HFFc6 (cell line): ENCODE measurements around the gene BABAM2. TPM values are rescaled to one million over a fixed set of nuclear protein-coding genes. Genes with fewer than 3 reads are reported as not detected.
A peak's percentile ranks its signal among the peaks of the same experiment; 100 is the strongest.
"Not testable (repeated sequence)": the region's sequence is repeated elsewhere in the genome, so short reads cannot be mapped to it uniquely, and the experiment has no call there.

Experiments
- DNase-seq: peaks from one replicate; pipeline ENCODE4 v3.0.0-alpha.2; 2018
- H3K27ac Mint-ChIP-seq: 2 replicates; pipeline ENCODE4 v1.8.0; 2020; ENCODE audit warnings: mild to moderate bottlenecking, mixed read lengths
- H3K27me3 Mint-ChIP-seq: 2 replicates; pipeline ENCODE4 v1.8.0; 2021; ENCODE audit warnings: mild to moderate bottlenecking, moderate library complexity, mixed read lengths; ENCODE audit not compliant: insufficient read depth
- H3K36me3 Mint-ChIP-seq: 2 replicates; pipeline ENCODE4 v1.8.0; 2021; ENCODE audit warnings: low read depth, mixed read lengths
- H3K4me1 Mint-ChIP-seq: 2 replicates; pipeline ENCODE4 v1.8.0; 2020; ENCODE audit warnings: low read depth, mixed read lengths
- H3K4me3 Mint-ChIP-seq: 2 replicates; pipeline ENCODE4 v1.8.0; 2020; ENCODE audit warnings: mild to moderate bottlenecking, moderate library complexity, mixed read lengths
- H3K9me3 Mint-ChIP-seq: 2 replicates; pipeline ENCODE4 v1.8.0; 2020; ENCODE audit warnings: mild to moderate bottlenecking, mixed read lengths
- total RNA-seq, 6 experiments: library from RNA; stranded (reverse); fragmentation: NEBNext Ultra II Directional; extraction: Animal tissue kit (Norgen Biotek cat#: 25700); gene quantifications; 2 replicates in 1 of 6; 3 replicates in 5 of 6; pipeline ENCODE4 v1.2.3, GENCODE V29; 2021
- TF ChIP-seq, protein P1 (sequence below): fragments of 200-600 bp; sonication (generic); IDR thresholded peaks from 2 replicates; pipeline ENCODE4 v1.5.0; 2021; ENCODE audit warnings: antibody characterized with exemption, mild to moderate bottlenecking

BABAM2 gene
- total RNA-seq, 6 experiments from 2014 or later = 30.8 to 46.6 (median 41.2) TPM

DNA sequence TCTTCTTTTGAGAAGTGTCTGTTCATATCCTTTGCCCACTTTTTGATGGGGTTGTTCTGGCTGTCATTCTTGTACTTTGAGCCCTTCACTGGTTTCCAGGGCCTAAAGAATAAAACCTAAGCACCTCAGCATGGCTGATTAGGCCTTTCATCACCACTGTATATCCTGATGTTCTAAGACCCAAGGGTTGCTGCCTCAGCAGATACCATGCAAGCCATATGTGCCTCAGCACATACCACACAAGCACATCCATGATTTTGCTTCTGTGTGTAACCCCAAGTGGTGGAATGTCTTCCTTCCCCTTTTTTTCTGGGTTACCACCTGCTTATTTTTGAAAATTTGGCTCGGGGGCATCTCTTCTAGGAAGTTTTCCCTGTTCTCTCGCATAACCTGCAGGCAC is 11.7 kb upstream of the BABAM2 start:
- Mint-ChIP-seq H3K4me1 (peaks cover 19% of the 10 kb centered on the region), H3K4me3 (no peak overlapping the region), H3K36me3 (peaks cover 49% of the 10 kb centered on the region), H3K27ac (no peak overlapping the region), H3K27me3 (no peaks in the 10 kb centered on the region), H3K9me3 (peaks cover 42% of the 10 kb centered on the region)
- no peak for DNase-seq
- TF ChIP-seq, protein P1, sequence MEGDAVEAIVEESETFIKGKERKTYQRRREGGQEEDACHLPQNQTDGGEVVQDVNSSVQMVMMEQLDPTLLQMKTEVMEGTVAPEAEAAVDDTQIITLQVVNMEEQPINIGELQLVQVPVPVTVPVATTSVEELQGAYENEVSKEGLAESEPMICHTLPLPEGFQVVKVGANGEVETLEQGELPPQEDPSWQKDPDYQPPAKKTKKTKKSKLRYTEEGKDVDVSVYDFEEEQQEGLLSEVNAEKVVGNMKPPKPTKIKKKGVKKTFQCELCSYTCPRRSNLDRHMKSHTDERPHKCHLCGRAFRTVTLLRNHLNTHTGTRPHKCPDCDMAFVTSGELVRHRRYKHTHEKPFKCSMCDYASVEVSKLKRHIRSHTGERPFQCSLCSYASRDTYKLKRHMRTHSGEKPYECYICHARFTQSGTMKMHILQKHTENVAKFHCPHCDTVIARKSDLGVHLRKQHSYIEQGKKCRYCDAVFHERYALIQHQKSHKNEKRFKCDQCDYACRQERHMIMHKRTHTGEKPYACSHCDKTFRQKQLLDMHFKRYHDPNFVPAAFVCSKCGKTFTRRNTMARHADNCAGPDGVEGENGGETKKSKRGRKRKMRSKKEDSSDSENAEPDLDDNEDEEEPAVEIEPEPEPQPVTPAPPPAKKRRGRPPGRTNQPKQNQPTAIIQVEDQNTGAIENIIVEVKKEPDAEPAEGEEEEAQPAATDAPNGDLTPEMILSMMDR = no peak

DNA sequence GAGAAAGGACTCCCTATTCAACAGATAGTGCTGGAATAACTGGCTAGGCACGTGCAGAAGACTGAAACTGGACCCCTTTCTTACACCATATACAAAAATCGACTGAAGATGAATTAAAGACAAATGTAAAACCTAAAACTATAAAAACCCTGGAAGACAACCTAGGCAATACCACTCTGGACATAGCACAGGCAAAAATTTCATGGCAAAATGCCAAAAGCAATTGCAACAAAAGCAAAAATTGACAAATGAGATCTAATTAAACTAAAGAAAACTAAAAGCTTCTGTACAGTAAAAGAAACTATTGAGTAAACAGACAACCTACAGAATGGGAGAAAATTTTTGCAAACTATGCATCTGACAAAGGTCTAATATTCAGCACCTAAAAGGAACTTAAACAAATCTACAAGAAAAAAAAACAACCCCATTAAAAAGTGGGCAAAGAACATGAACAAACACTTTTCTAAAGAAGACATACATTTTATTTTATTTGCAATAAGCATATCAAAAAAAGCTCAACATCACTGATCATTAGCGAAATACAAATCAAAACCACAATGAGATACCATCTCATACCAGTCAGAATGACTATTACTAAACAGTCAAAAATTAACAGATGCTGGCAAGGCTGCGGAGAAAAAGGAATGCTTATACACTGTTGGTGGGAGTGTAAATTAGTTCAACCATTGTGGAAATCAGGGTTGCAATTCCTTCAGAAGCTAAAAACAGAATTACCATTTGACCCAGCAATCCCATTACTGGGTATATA is 8.5 kb upstream of the BABAM2 start:
- Mint-ChIP-seq H3K4me1 (peaks cover 44% of the 10 kb centered on the region), H3K36me3 (peaks cover 42% of the 10 kb centered on the region), H3K9me3 (peaks cover 32% of the 10 kb centered on the region)
- not testable (repeated sequence) for H3K27ac Mint-ChIP-seq, H3K4me3 Mint-ChIP-seq, H3K27me3 Mint-ChIP-seq
- DNase-seq = peak; percentile 24

DNA sequence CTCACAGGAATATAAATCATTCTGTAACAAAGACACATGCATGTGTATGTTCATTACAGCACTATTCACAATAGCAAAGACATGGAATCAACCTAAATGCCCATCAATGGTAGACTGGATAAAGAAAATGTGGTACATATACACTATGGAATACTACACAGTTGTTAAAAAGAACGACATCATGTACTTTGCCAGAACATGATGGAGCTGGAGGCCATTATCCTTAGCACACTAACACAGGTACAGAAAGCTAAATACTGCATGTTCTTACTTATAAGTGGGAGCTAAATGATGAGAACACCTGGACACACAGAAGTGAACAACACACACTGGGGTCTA is 8.0 kb upstream of the BABAM2 start:
- H3K27me3 Mint-ChIP-seq, H3K4me3 Mint-ChIP-seq, H3K27ac Mint-ChIP-seq, DNase-seq: not testable (repeated sequence)
- Mint-ChIP-seq H3K9me3 (peaks cover 32% of the 10 kb centered on the region), H3K36me3 (peaks cover 37% of the 10 kb centered on the region), H3K4me1 (peaks cover 49% of the 10 kb centered on the region)

DNA sequence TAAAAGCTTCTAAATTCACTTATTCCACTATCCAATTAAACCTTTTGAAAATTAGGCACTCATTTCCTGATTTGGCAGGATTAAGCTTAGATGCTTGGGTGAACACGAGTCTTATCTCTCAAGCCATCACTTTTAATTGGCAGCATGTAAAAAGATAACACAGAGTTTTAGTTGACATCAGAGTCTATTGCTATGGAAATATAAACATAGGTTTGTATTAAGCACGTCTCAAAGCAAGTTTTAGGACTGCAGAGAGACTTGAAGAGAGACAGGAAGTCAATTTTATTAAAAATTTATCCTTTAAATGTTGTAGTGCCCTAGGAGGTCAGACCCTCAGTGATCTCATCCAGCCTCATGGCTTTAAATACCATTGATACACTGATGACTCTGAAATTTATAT is 5.9 kb upstream of the BABAM2 start:
- no peaks in the 10 kb centered on the region for H3K27me3 Mint-ChIP-seq
- H3K4me1 Mint-ChIP-seq = peaks cover 70% of the 10 kb centered on the region
- DNase-seq = no peak
- peaks cover 22% of the 10 kb centered on the region for H3K9me3 Mint-ChIP-seq
- peaks cover 30% of the 10 kb centered on the region for H3K36me3 Mint-ChIP-seq
- TF ChIP-seq, protein P1 = no peak
- H3K27ac Mint-ChIP-seq = peak overlapping the region; percentile 80
- no peak overlapping the region for H3K4me3 Mint-ChIP-seq

DNA sequence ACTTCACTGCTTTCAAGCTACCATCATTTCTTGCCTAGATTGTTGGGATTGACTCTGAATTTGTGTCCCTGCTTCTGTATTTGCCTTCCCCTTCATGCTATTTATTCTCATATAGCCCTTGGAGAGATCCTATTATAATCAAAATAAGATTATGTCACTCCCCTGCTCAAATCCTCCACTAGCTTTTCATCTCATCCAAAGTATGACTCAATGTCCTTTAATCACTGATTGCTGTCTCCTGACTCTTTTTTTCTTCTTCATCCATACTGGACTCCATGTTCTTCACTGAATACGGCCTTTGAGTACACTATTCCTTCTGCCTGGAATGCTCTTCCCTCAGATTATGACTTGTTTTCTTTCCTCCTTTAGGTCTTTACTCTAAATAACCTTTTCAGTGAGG is 5.3 kb upstream of the BABAM2 start:
- H3K27ac Mint-ChIP-seq = peak overlapping the region; percentile 80
- H3K4me1 Mint-ChIP-seq = peaks cover 75% of the 10 kb centered on the region
- DNase-seq = no peak
- H3K4me3 Mint-ChIP-seq = peak overlapping the region; percentile 3; the same call in 1 of the 2 replicates
- H3K27me3 Mint-ChIP-seq = peaks cover 2% of the 10 kb centered on the region; the same call in 1 of the 2 replicates
- H3K36me3 Mint-ChIP-seq = peaks cover 27% of the 10 kb centered on the region
- TF ChIP-seq, protein P1 = no peak
- peaks cover 16% of the 10 kb centered on the region for H3K9me3 Mint-ChIP-seq

DNA sequence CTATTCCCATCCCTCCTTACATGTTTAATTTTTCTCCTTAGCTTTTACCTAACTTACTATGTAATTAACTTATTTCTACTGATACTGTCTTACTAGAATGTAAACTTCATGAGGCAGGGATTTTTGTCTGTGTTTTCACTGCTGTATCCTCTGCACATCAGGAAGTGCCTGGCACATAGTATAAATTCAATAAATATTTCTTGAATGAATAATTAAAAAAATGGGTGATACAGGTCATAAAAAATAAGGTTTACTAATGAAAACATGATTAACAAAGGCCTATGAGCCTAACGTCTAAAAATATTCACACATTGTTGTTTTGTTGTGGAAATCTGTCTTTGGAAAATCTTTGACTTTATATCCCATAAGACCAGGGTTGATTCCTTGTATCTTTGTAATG is 4.9 kb upstream of the BABAM2 start:
- peak overlapping the region; percentile 39 for H3K4me3 Mint-ChIP-seq
- TF ChIP-seq, protein P1 = no peak
- peaks cover 72% of the 10 kb centered on the region for H3K4me1 Mint-ChIP-seq
- DNase-seq = no peak
- peak overlapping the region; percentile 80 for H3K27ac Mint-ChIP-seq
- H3K9me3 Mint-ChIP-seq = peaks cover 12% of the 10 kb centered on the region
- peaks cover 2% of the 10 kb centered on the region; the same call in 1 of the 2 replicates for H3K27me3 Mint-ChIP-seq
- H3K36me3 Mint-ChIP-seq = peaks cover 25% of the 10 kb centered on the region
